Measurements from ENCODE around the gene IPO9. TPM values are rescaled to one million over a fixed set of nuclear protein-coding genes. Genes with fewer than 3 reads are reported as not detected.
A peak's percentile ranks its signal among the peaks of the same experiment; 100 is the strongest.

The IPO9 gene
- total RNA-seq, 1 experiment from 2014 or later: 80.6 TPM

- no peaks in the 10 kb centered on the region for H3K27me3 ChIP-seq (ENCODE audit: insufficient read depth, low read length)
- H3K9me2 ChIP-seq (ENCODE audit: insufficient read depth): no peaks in the 10 kb centered on the region
- intact Hi-C loops (cut with micrococcal nuclease): no loop called here
- TF ChIP-seq ZBTB33 (IDR thresholded peaks at IDR 0.05; ENCODE audit: extremely low read depth, insufficient replicate concordance, low read length) (no peak), ATF3 (IDR thresholded peaks at IDR 0.05) (no peak), EGR1 (IDR thresholded peaks at IDR 0.05; ENCODE audit: low read depth) (no peak), MAX (IDR thresholded peaks at IDR 0.05) (no peak), POLR2A (IDR thresholded peaks at IDR 0.05; ENCODE audit: borderline replicate concordance, extremely low read depth, insufficient read depth, insufficient read length) (no peak), RAD21 (IDR thresholded peaks at IDR 0.05; ENCODE audit: low read depth) (no peak), POLR2AphosphoS5 (IDR thresholded peaks at IDR 0.05; ENCODE audit: low read depth, low read length) (no peak), CTCF (IDR thresholded peaks at IDR 0.05 in 2 of 3, conservative IDR thresholded peaks at IDR 0.05 in 1 of 3; ENCODE audit: borderline replicate concordance in 1 of 3, insufficient read depth in 1 of 3, low read depth in 2 of 3, low read length in 2 of 3) (no peak), EZH2 (IDR thresholded peaks at IDR 0.05) (no peak), YY1 (IDR thresholded peaks at IDR 0.05; ENCODE audit: extremely low read depth, insufficient replicate concordance, low read depth, low read length) (no peak), SP1 (IDR thresholded peaks at IDR 0.05; ENCODE audit: low read depth) (no peak), SIN3A (IDR thresholded peaks at IDR 0.05; ENCODE audit: low read depth) (no peak), SRF (IDR thresholded peaks at IDR 0.05; ENCODE audit: low read depth) (no peak), JUND (IDR thresholded peaks at IDR 0.05) (no peak), ZNF274 (IDR thresholded peaks at IDR 0.05; ENCODE audit: low read depth, low read length) (no peak), REST (IDR thresholded peaks at IDR 0.05; ENCODE audit: low read depth) (no peak)
- DNase-seq (ENCODE audit: low read depth, low spot score) (no peak), ATAC-seq (no peak)
- H2AFZ ChIP-seq (ENCODE audit: low read depth, low read length, poor library complexity, severe bottlenecking): no peak overlapping the region
- no peak overlapping the region for H3K9ac ChIP-seq (ENCODE audit: low read length)
- peak overlapping the region; percentile 82; the same call in 1 of the 2 replicates for H3K4me2 ChIP-seq (ENCODE audit: low read length)
- no peak overlapping the region for H3K4me3 ChIP-seq (replicated peaks in 1 of 2; ENCODE audit: low read depth in 1 of 2, low read length in 2 of 2)
- peaks cover 8 to 18% of the 10 kb centered on the region in 2 experiments for H3K4me1 ChIP-seq (ENCODE audit: control insufficient read depth in 1 of 2, insufficient read depth in 2 of 2, low read length in 2 of 2)
- ChIA-PET CTCF (no interaction called here), RAD21 (ENCODE audit: low non-redundant PET in 1 of 2, low total read pairs in 2 of 2, uncharacterized antibody in 2 of 2, unreplicated experiment in 2 of 2) (no interaction called here), POLR2A (no interaction called here)
- no peaks in the 10 kb centered on the region for H3K9me3 ChIP-seq (ENCODE audit: control insufficient read depth in 1 of 2, insufficient read depth in 1 of 2, low read depth in 1 of 2, low read length in 2 of 2)
- peaks cover 2 to 15% of the 10 kb centered on the region in 2 experiments; a peak in 1 of 4 replicates for H3K36me3 ChIP-seq (ENCODE audit: control insufficient read depth in 1 of 2, insufficient read depth in 2 of 2, low read length in 2 of 2)
- no TSS peak for BruUV-seq (replicated peaks)
- no peak overlapping the region for H3K27ac ChIP-seq (ENCODE audit: low read depth, low read length)
- H4K20me1 ChIP-seq (ENCODE audit: insufficient read depth): peaks cover 14% of the 10 kb centered on the region; the same call in 1 of the 2 replicates
- peaks cover 74% of the 10 kb centered on the region for H3K79me2 ChIP-seq (ENCODE audit: insufficient read depth, low read length)
Measured at GRCh38 chr1:201831371-201831770, 2.4 kb downstream of the IPO9 start.
